T-helper 2 cell treated with Interferon-gamma antibody and Interleukin-4, amounts not matched to agents 100 ng/mL and 5 ng/mL, for 36 hours (primary cell): ENCODE results near the gene ALDH3B1. TPM values are rescaled to one million over a fixed set of nuclear protein-coding genes. Genes with fewer than 3 reads are reported as not detected.
"Not testable (repeated sequence)": the region's sequence is repeated elsewhere in the genome, so short reads cannot be mapped to it uniquely, and the experiment has no call there.

Experiments
- intact Hi-C: fragments of 100-400 bp; cut with micrococcal nuclease; formaldehyde crosslinking; loops from one replicate; pipeline ENCODE4 v1.15.1; 2023
- total RNA-seq: library from RNA; stranded (reverse); gene quantifications from 2 replicates; pipeline ENCODE4 v1.2.3, GENCODE V29; 2022

The ALDH3B1 gene
- total RNA-seq = not detected in 2 replicates

GRCh38 chr11:68010090-68011041 is at the start of gene ALDH3B1:
ALDH3B1 (plus strand) TSS chr11:68010327; CDS start chr11:68015298, 4,971 bp downstream.
- intact Hi-C loops = no loop called here

GRCh38 chr11:67963217-67963616 is 46.9 kb upstream of the ALDH3B1 start:
- intact Hi-C loops = not testable (repeated sequence)

GRCh38 chr11:67963879-67964278 is 46.2 kb upstream of the ALDH3B1 start:
- intact Hi-C loops = not testable (repeated sequence)

- intact Hi-C loops = not testable (repeated sequence)
Measured at GRCh38 chr11:67964746-67965145, 45.4 kb upstream of the ALDH3B1 start.

GRCh38 chr11:67965830-67966348 is 44.2 kb upstream of the ALDH3B1 start:
- intact Hi-C loops = not testable (repeated sequence)

GRCh38 chr11:67974746-67975145 is 35.4 kb upstream of the ALDH3B1 start:
- intact Hi-C loops = not testable (repeated sequence)

GRCh38 chr11:67978766-67979418 is 31.2 kb upstream of the ALDH3B1 start:
- intact Hi-C loops = not testable (repeated sequence)

GRCh38 chr11:67981226-67981625 is 28.9 kb upstream of the ALDH3B1 start:
- intact Hi-C loops = not testable (repeated sequence)

GRCh38 chr11:67982255-67982857 is 27.8 kb upstream of the ALDH3B1 start:
- intact Hi-C loops = not testable (repeated sequence)

GRCh38 chr11:67983951-67984350 is 26.2 kb upstream of the ALDH3B1 start:
- intact Hi-C loops = no loop called here

GRCh38 chr11:67985302-67985701 is 24.8 kb upstream of the ALDH3B1 start:
- intact Hi-C loops = not testable (repeated sequence)

- intact Hi-C loops = not testable (repeated sequence)
Measured at GRCh38 chr11:67990546-67991346, 19.4 kb upstream of the ALDH3B1 start.

GRCh38 chr11:67991347-67992121 is 18.6 kb upstream of the ALDH3B1 start:
- intact Hi-C loops = not testable (repeated sequence)

GRCh38 chr11:67993821-67994220 is 16.3 kb upstream of the ALDH3B1 start:
- intact Hi-C loops = not testable (repeated sequence)

- intact Hi-C loops = not testable (repeated sequence)
Measured at GRCh38 chr11:67994387-67994786, 15.7 kb upstream of the ALDH3B1 start.

GRCh38 chr11:67995129-67995528 is 15.0 kb upstream of the ALDH3B1 start:
- intact Hi-C loops = not testable (repeated sequence)

GRCh38 chr11:67995579-67995978 is 14.5 kb upstream of the ALDH3B1 start:
- intact Hi-C loops = not testable (repeated sequence)

- intact Hi-C loops = no loop called here
Measured at GRCh38 chr11:67996051-67996450, 14.1 kb upstream of the ALDH3B1 start.

- intact Hi-C loops = no loop called here
Measured at GRCh38 chr11:67996622-67997474, 13.3 kb upstream of the ALDH3B1 start.
